GM12878 (cell line): ENCODE results near the gene FAM98C. TPM values are rescaled to one million over a fixed set of nuclear protein-coding genes. Genes with fewer than 3 reads are reported as not detected.

Experiments used
- ATAC-seq: fragments of 200-7000 bp; cut with Tn5 transposase; 3 replicates; pipeline ENCODE4 v1.9.1; 2020; ENCODE audit warnings: mild to moderate bottlenecking, moderate library complexity
- BruUV-seq: library from RNA; stranded (reverse); fragments of 400-500 nt; replicated peaks from 2 replicates; lab custom pipeline; 2021; lab: Mats Ljungman, UMichigan
- CTCF ChIA-PET: fragments of 300-600 bp; sonication (Branson Sonifier 250); formaldehyde crosslinking; extraction: SDS; loops from one replicate; lab custom pipeline; 2021; ENCODE audit warnings: inconsistent platforms; lab: Yijun Ruan, JAX
- POLR2A ChIA-PET: fragments of 350-600 bp; formaldehyde crosslinking; extraction: SDS; loops from one replicate; lab custom pipeline; 2021; ENCODE audit warnings: inconsistent platforms; lab: Charles Lee
- RAD21 ChIA-PET: fragments of 300-600 bp; sonication (Branson Sonifier 250); formaldehyde crosslinking; loops from one replicate; lab custom pipeline; 2023; ENCODE audit warnings: antibody characterized with exemption; ENCODE audit not compliant: unreplicated experiment; lab: Charles Lee
- SMC1A ChIA-PET: fragments of 300-600 bp; sonication (Branson Sonifier 250); formaldehyde crosslinking; loops from one replicate; lab custom pipeline; 2023; ENCODE audit not compliant: unreplicated experiment, uncharacterized antibody; lab: Charles Lee
- DNase-seq: peaks from one replicate; pipeline ENCODE4 v3.0.0-alpha.2; 2011; ENCODE audit warnings: low read depth, low spot score
- FAIRE-seq: peaks from 3 replicates; lab custom pipeline; 2011; peaks lifted over from hg19 to GRCh38; lab: Jason Lieb, UNC
- H2AFZ ChIP-seq: 2 replicates; pipeline ENCODE4 v1.6.0; 2011; ENCODE audit warnings: low read depth, low read length, control low read depth; ENCODE audit not compliant: control insufficient read depth
- H3K27ac ChIP-seq: 2 replicates; pipeline ENCODE4 v1.5.1; 2011; ENCODE audit warnings: control low read depth; ENCODE audit not compliant: control insufficient read depth, insufficient read depth
- H3K27me3 ChIP-seq, 2 experiments: replicated peaks in 1 of 2; 2 replicates each; pipeline versions ENCODE4 v1.6.0 to v1.6.1; 2011; ENCODE audit warnings: low read length in 1 of 2; ENCODE audit not compliant: control insufficient read depth in 2 of 2, insufficient read depth in 2 of 2
- H3K36me3 ChIP-seq, 2 experiments: 2 replicates each; pipeline ENCODE4 v1.5.1; 2011; ENCODE audit warnings: low read length in 1 of 2; ENCODE audit not compliant: control insufficient read depth in 2 of 2, insufficient read depth in 2 of 2
- H3K4me1 ChIP-seq: 2 replicates; pipeline ENCODE4 v1.6.1; 2011; ENCODE audit warnings: mild to moderate bottlenecking, low read length, moderate library complexity, mixed read lengths; ENCODE audit not compliant: control insufficient read depth, insufficient read depth
- H3K4me2 ChIP-seq: 2 replicates; pipeline ENCODE4 v1.6.0; 2011; ENCODE audit warnings: control low read depth; ENCODE audit not compliant: control insufficient read depth, insufficient read depth
- H3K4me3 ChIP-seq: fragments of 200-600 bp; sonication (generic); 2 replicates; pipeline ENCODE4 v1.5.1; 2016
- H3K79me2 ChIP-seq: 2 replicates; pipeline ENCODE4 v1.6.0; 2011; ENCODE audit warnings: low read length; ENCODE audit not compliant: control insufficient read depth, insufficient read depth
- H3K9ac ChIP-seq: 2 replicates; pipeline ENCODE4 v1.8.0; 2011; ENCODE audit warnings: low read length, control low read depth, mixed read lengths; ENCODE audit not compliant: control insufficient read depth, insufficient read depth
- H3K9me3 ChIP-seq: replicated peaks from 3 replicates; pipeline ENCODE4 v1.5.1; 2011; ENCODE audit warnings: mild to moderate bottlenecking, low read length; ENCODE audit not compliant: control insufficient read depth, insufficient read depth
- H4K20me1 ChIP-seq: 2 replicates; pipeline ENCODE4 v1.6.0; 2011; ENCODE audit not compliant: control insufficient read depth, insufficient read depth
- JUNB ChIP-seq: IDR thresholded peaks from 2 replicates; pipeline ENCODE4 v1.6.1; 2016; ENCODE audit warnings: antibody characterized with exemption, mild to moderate bottlenecking
- MLLT1 ChIP-seq: fragments of 450-650 bp; IDR thresholded peaks from 2 replicates; pipeline ENCODE4 v1.6.1; 2016; ENCODE audit warnings: mild to moderate bottlenecking
- RAD51 ChIP-seq: fragments of 450-650 bp; IDR thresholded peaks from 2 replicates; pipeline ENCODE4 v1.6.1; 2016; ENCODE audit warnings: moderate library complexity, mild to moderate bottlenecking, inconsistent platforms
- SKIL ChIP-seq: fragments of 450-650 bp; IDR thresholded peaks from 2 replicates; pipeline ENCODE4 v1.6.1; 2017; ENCODE audit warnings: mild to moderate bottlenecking, low read depth, inconsistent platforms; ENCODE audit not compliant: poor library complexity, severe bottlenecking
- ZNF384 ChIP-seq: IDR thresholded peaks from 2 replicates; pipeline ENCODE4 v1.6.1; 2012; ENCODE audit warnings: low read depth, mild to moderate bottlenecking, low read length, improper control_type of control experiment, borderline replicate concordance
- WGBS: methylation state at CpG from one replicate; pipeline ENCODE4 v1.1.6; 2016; ENCODE audit warnings: low lambda C conversion rate; ENCODE audit not compliant: insufficient replicate concordance, insufficient coverage; ENCODE audit errors: missing lambda C conversion rate; 5-methylcytosine and 5-hydroxymethylcytosine counted together
- in situ Hi-C: fragments of 300-500 bp; cut with MboI; formaldehyde crosslinking; loops from 9 replicates; pipeline ENCODE4 v1.14.3; 2018; ENCODE audit warnings: mixed read lengths
- intact Hi-C: fragments of 100-400 bp; cut with micrococcal nuclease; formaldehyde crosslinking; loops from one replicate; pipeline ENCODE4 v1.14.2; 2022; ENCODE audit not compliant: unreplicated experiment
- polyA plus RNA-seq, 11 experiments: library from polyadenylated mRNA; depleted of rRNA in 4 of 11; unstranded in 6 of 11; stranded (reverse) in 5 of 11; fragments of >200 nt; fragmentation: Nextera tagmentation in 4 of 11; fragmentation: Illumina TruSeq in 1 of 11; extraction: Ambion mirVana in 4 of 11; extraction: Trizol in 1 of 11; gene quantifications; 1 replicate in 1 of 11; 2 replicates in 10 of 11; pipeline versions ENCODE4 v1.2.1 to v1.2.3, GENCODE V29; 2011 to 2016; ENCODE audit warnings: inconsistent platforms in 2 of 11, missing spikeins in 2 of 11, low read depth in 1 of 11
- total RNA-seq, 4 experiments: library from RNA; depleted of rRNA in 3 of 4; stranded (reverse); fragments of >200 nt in 3 of 4; fragmentation: Illumina TruSeq in 1 of 4; extraction: Trizol in 1 of 4; gene quantifications; 2 replicates each; pipeline versions ENCODE4 v1.2.1 to v1.2.3, GENCODE V29; 2013 to 2021

The FAM98C gene
- total and polyA plus RNA-seq, 10 of the 15 experiments (the other 5 are each of a cell fraction or from before 2014, with no cell fraction given): 1.4 to 17.2 (median 9.5) TPM

- FAIRE-seq: no peak
- ChIA-PET POLR2A (interaction anchor here (0.6 kb wide), 1 partner anchor 266 kb away, joined by 3 read pairs; the partner anchor contains the start of gene ACTN4), RAD21 (interaction anchor here (2.1 kb wide), 1 partner anchor 22 kb away, joined by 5 read pairs; the partner anchor contains the start of gene FAM98C), SMC1A (no interaction called here), CTCF (no interaction called here)
- peaks cover 7% of the 10 kb centered on the region for H3K4me1 ChIP-seq
- H3K36me3 ChIP-seq: peaks cover 17 to 24% of the 10 kb centered on the region in 2 experiments; a peak in 3 of 4 replicates
- no TSS peak for BruUV-seq
- H3K4me3 ChIP-seq: no peak overlapping the region
- no peaks in the 10 kb centered on the region for H3K9me3 ChIP-seq
- TF ChIP-seq MLLT1: no peak
- TF ChIP-seq SKIL: no peak
- no peak for TF ChIP-seq RAD51
- TF ChIP-seq ZNF384: no peak
- no peak for TF ChIP-seq JUNB
- peaks cover 12% of the 10 kb centered on the region for H3K79me2 ChIP-seq
- WGBS: 100% methylated on average over 9 of the region's 9 CpGs
- H4K20me1 ChIP-seq: 0 out of 2 replicates have a peak, but pooled peaks cover 2% of the 10 kb centered on the region
- intact Hi-C loops: no loop called here
- in situ Hi-C loops: no loop called here
- no peaks in the 10 kb centered on the region for H3K27me3 ChIP-seq
- H2AFZ ChIP-seq: no peak overlapping the region
- H3K27ac ChIP-seq: no peak overlapping the region
- no peak for DNase-seq
- H3K4me2 ChIP-seq: no peak overlapping the region
- ATAC-seq: no peak
- no peak overlapping the region for H3K9ac ChIP-seq
Observed at GRCh38 chr19:38381138-38381537, 21.8 kb upstream of the FAM98C start.
